ENCODE measurements around the gene LAMA2.

- TF ChIP-seq CTCF (IDR thresholded peaks at IDR 0.05) (no peak), POLR2AphosphoS5 (IDR thresholded peaks at IDR 0.05) (no peak), POLR2A (IDR thresholded peaks at IDR 0.05) (no peak), EP300 (IDR thresholded peaks at IDR 0.05) (no peak)
Measured at GRCh38 chr6:129292836-129293235, 409.9 kb downstream of the LAMA2 start.

Data from stomach (tissue), 4 donors.